Activated gamma-delta T cell (primary cell): Measurements from ENCODE around the gene PPT2.

Experiments used
- DNase-seq: peaks from one replicate; lab custom pipeline; 2025; lab: John Stamatoyannopoulos, UW
- total RNA-seq, 2 donors: gene quantifications; one replicate each; lab custom pipeline; 2026; lab: John Stamatoyannopoulos, UW

PPT2 gene
- 5.1 to 6.7 reads per million in 2 donors for total RNA-seq

GRCh38 chr6:32153564-32154513 is at the start of gene PPT2:
PPT2 (plus strand) TSS chr6:32154141; CDS start chr6:32154595, 454 bp downstream.
- peak; percentile 52 for DNase-seq

GRCh38 chr6:32105433-32105832 is 48.5 kb upstream of the PPT2 start:
- DNase-seq: no peak

GRCh38 chr6:32107406-32107805 is 46.5 kb upstream of the PPT2 start:
- DNase-seq: no peak

GRCh38 chr6:32108094-32108627 is 45.8 kb upstream of the PPT2 start:
- no peak for DNase-seq

GRCh38 chr6:32108727-32109113 is 45.2 kb upstream of the PPT2 start:
- DNase-seq: no peak

- no peak for DNase-seq
Observed at GRCh38 chr6:32109114-32109764, 44.7 kb upstream of the PPT2 start, which contains the start of gene TNXB. TNXB (minus strand) TSS chr6:32109338; CDS start chr6:32098198, 11,140 bp downstream.

GRCh38 chr6:32109765-32110160 is 44.2 kb upstream of the PPT2 start:
- no peak for DNase-seq

- no peak for DNase-seq
Observed at GRCh38 chr6:32110632-32111031, 43.3 kb upstream of the PPT2 start.

GRCh38 chr6:32111424-32112066 is 42.4 kb upstream of the PPT2 start:
- no peak for DNase-seq

GRCh38 chr6:32112431-32112980 is 41.4 kb upstream of the PPT2 start:
- DNase-seq: no peak

- no peak for DNase-seq
Observed at GRCh38 chr6:32113386-32114352, 40.3 kb upstream of the PPT2 start.

GRCh38 chr6:32114796-32115195 is 39.1 kb upstream of the PPT2 start:
- no peak for DNase-seq

GRCh38 chr6:32115623-32116022 is 38.3 kb upstream of the PPT2 start:
- no peak for DNase-seq

GRCh38 chr6:32116674-32117073 is 37.3 kb upstream of the PPT2 start:
- no peak for DNase-seq

GRCh38 chr6:32117461-32117860 is 36.5 kb upstream of the PPT2 start:
- DNase-seq: no peak

GRCh38 chr6:32118782-32119628 is 34.9 kb upstream of the PPT2 start:
- DNase-seq: peak; percentile 38

GRCh38 chr6:32120573-32121059 is 33.3 kb upstream of the PPT2 start:
- no peak for DNase-seq

- no peak for DNase-seq
Observed at GRCh38 chr6:32123681-32124080, 30.3 kb upstream of the PPT2 start.

- DNase-seq: no peak
Observed at GRCh38 chr6:32126880-32127279, 27.1 kb upstream of the PPT2 start.

GRCh38 chr6:32127409-32127716 is 26.6 kb upstream of the PPT2 start:
- no peak for DNase-seq
